OCI-LY1 (cell line): ENCODE measurements around the gene HP.

Source experiments
- CTCF ChIP-seq: fragments of 200-600 bp; sonication (generic), shearing (Covaris generic); IDR thresholded peaks from 2 replicates; pipeline ENCODE4 v1.5.1; 2017; ENCODE audit warnings: mild to moderate bottlenecking, antibody characterized with exemption, low read length, moderate library complexity, mixed read lengths
- EZH2 ChIP-seq: fragments of 200-600 bp; sonication (generic), shearing (Covaris generic); IDR thresholded peaks from 2 replicates; pipeline ENCODE4 v1.8.0; 2017; ENCODE audit warnings: borderline replicate concordance, mixed run types, mild to moderate bottlenecking, antibody characterized with exemption, low read length, moderate library complexity, mixed read lengths

GRCh38 chr16:72027669-72028378 lies 26.5 kb upstream of the HP start:
- no peak for TF ChIP-seq CTCF
- TF ChIP-seq EZH2 = no peak
